H1 (cell line): ENCODE measurements around the gene SKAP1. TPM values are rescaled to one million over a fixed set of nuclear protein-coding genes. Genes with fewer than 3 reads are reported as not detected.
"Not testable (repeated sequence)": the region's sequence is repeated elsewhere in the genome, so short reads cannot be mapped to it uniquely, and the experiment has no call there.

Experiments used
- CTCF ChIA-PET: fragments of 300-600 bp; sonication (Branson Sonifier 250); formaldehyde crosslinking; loops from one replicate; lab custom pipeline; 2021; ENCODE audit not compliant: partially characterized antibody; lab: Charles Lee
- POLR2A ChIA-PET: fragments of 300-600 bp; sonication (Branson Sonifier 250); formaldehyde crosslinking; loops from one replicate; lab custom pipeline; 2021; ENCODE audit warnings: inconsistent platforms; ENCODE audit not compliant: partially characterized antibody; lab: Charles Lee
- DNase-seq, 2 experiments: peaks; one replicate each; pipeline versions ENCODE4 v3.0.0 to v3.0.0-alpha.2; 2010 to 2022; ENCODE audit warnings: low spot score in 2 of 2, low read depth in 1 of 2, mixed read lengths in 1 of 2
- FAIRE-seq: peaks from 2 replicates; lab custom pipeline; 2011; peaks lifted over from hg19 to GRCh38; lab: Jason Lieb, UNC
- H2AFZ ChIP-seq: 2 replicates; pipeline ENCODE4 v1.8.1; 2012; ENCODE audit warnings: low read length, inconsistent platforms
- H2AK5ac ChIP-seq: 2 replicates; pipeline ENCODE4 v1.6.1; 2013; ENCODE audit warnings: low read depth, low read length
- H2BK120ac ChIP-seq: replicated peaks from 2 replicates; pipeline ENCODE3; 2013; ENCODE audit warnings: low read depth, low read length, inconsistent platforms
- H2BK12ac ChIP-seq: 2 replicates; pipeline ENCODE4 v1.6.1; 2013; ENCODE audit warnings: low read depth, low read length
- H2BK15ac ChIP-seq: 2 replicates; pipeline ENCODE4 v1.6.1; 2013; ENCODE audit warnings: low read length
- H2BK20ac ChIP-seq: 2 replicates; pipeline ENCODE4 v1.6.1; 2013; ENCODE audit warnings: low read length
- H2BK5ac ChIP-seq: 2 replicates; pipeline ENCODE4 v1.6.1; 2013; ENCODE audit warnings: low read depth, low read length
- H3K14ac ChIP-seq: 2 replicates; pipeline ENCODE4 v1.6.1; 2013; ENCODE audit warnings: inconsistent platforms; ENCODE audit not compliant: insufficient read length
- H3K18ac ChIP-seq: 2 replicates; pipeline ENCODE4 v1.6.1; 2013; ENCODE audit warnings: low read length; ENCODE audit errors: extremely low read depth
- H3K23ac ChIP-seq: 2 replicates; pipeline ENCODE4 v1.6.1; 2013; ENCODE audit warnings: inconsistent platforms; ENCODE audit not compliant: insufficient read length
- H3K23me2 ChIP-seq: 2 replicates; pipeline ENCODE4 v1.6.1; 2013; ENCODE audit warnings: low read depth, low read length
- H3K27ac ChIP-seq: 2 replicates; pipeline ENCODE4 v1.6.1; 2011; ENCODE audit warnings: low read depth, low read length, inconsistent platforms
- H3K27me3 ChIP-seq, 4 experiments: replicated peaks in 1 of 4; 1 replicate in 1 of 4; 2 replicates in 3 of 4; pipeline versions ENCODE4 v1.6.1 to v1.8.1; 2011 to 2013; ENCODE audit warnings: low read length in 3 of 4, mild to moderate bottlenecking in 3 of 4, inconsistent platforms in 2 of 4, mixed read lengths in 2 of 4, moderate library complexity in 1 of 4; ENCODE audit not compliant: control insufficient read depth in 3 of 4, insufficient read depth in 3 of 4; ENCODE audit errors: extremely low read depth in 1 of 4
- H3K36me3 ChIP-seq, 4 experiments: 2 replicates each; pipeline versions ENCODE4 v1.6.1 to v1.8.1; 2011 to 2013; ENCODE audit warnings: mild to moderate bottlenecking in 4 of 4, low read length in 3 of 4, moderate library complexity in 2 of 4, control low read depth in 1 of 4, inconsistent platforms in 1 of 4; ENCODE audit not compliant: insufficient read depth in 4 of 4, control insufficient read depth in 2 of 4
- H3K4ac ChIP-seq: replicated peaks from 2 replicates; pipeline ENCODE3; 2013; ENCODE audit warnings: low read length, low read depth, mixed read lengths, inconsistent platforms; ENCODE audit not compliant: insufficient read length
- H3K4me1 ChIP-seq, 4 experiments: replicated peaks in 1 of 4; 1 replicate in 1 of 4; 2 replicates in 3 of 4; pipeline versions ENCODE4 v1.6.1 to v1.8.1; 2011 to 2013; ENCODE audit warnings: low read length in 3 of 4, inconsistent platforms in 2 of 4, mixed read lengths in 1 of 4; ENCODE audit not compliant: insufficient read depth in 4 of 4, control insufficient read depth in 3 of 4
- H3K4me2 ChIP-seq, 2 experiments: 2 replicates each; pipeline versions ENCODE4 v1.6.1 to v1.8.1; 2011 to 2013; ENCODE audit warnings: low read depth in 2 of 2, low read length in 2 of 2, control low read depth in 1 of 2, inconsistent platforms in 1 of 2, mild to moderate bottlenecking in 1 of 2; ENCODE audit not compliant: insufficient read depth in 1 of 2
- H3K4me3 ChIP-seq, 4 experiments: fragments of 200-600, 300-600 bp in 1 of 4; sonication (generic), shearing (Covaris generic), sonication (Bioruptor Twin) in 1 of 4; 2 replicates each; pipeline versions ENCODE4 v1.5.1 to v1.8.1; 2011 to 2016; ENCODE audit warnings: low read length in 4 of 4, low read depth in 3 of 4, control low read depth in 2 of 4, inconsistent platforms in 2 of 4, mild to moderate bottlenecking in 2 of 4, mixed read lengths in 1 of 4, moderate library complexity in 1 of 4; ENCODE audit not compliant: insufficient read depth in 2 of 4; ENCODE audit errors: extremely low read depth in 1 of 4
- H3K56ac ChIP-seq: replicated peaks from 2 replicates; pipeline ENCODE3; 2013; ENCODE audit warnings: low read depth, mild to moderate bottlenecking, mixed read lengths, low read length, inconsistent platforms; ENCODE audit not compliant: insufficient read length
- H3K79me1 ChIP-seq: 2 replicates; pipeline ENCODE4 v1.6.1; 2013; ENCODE audit warnings: low read depth, low read length, control low read depth
- H3K79me2 ChIP-seq, 2 experiments: 2 replicates each; pipeline versions ENCODE4 v1.6.1 to v1.8.1; 2012 to 2013; ENCODE audit warnings: low read length in 2 of 2, mild to moderate bottlenecking in 2 of 2, inconsistent platforms in 1 of 2; ENCODE audit not compliant: insufficient read depth in 2 of 2, control insufficient read depth in 1 of 2
- H3K9ac ChIP-seq, 4 experiments: replicated peaks in 1 of 4; 1 replicate in 1 of 4; 2 replicates in 3 of 4; pipeline versions ENCODE4 v1.6.1 to v1.8.1; 2011 to 2013; ENCODE audit warnings: low read depth in 3 of 4, low read length in 3 of 4, control low read depth in 2 of 4, mild to moderate bottlenecking in 2 of 4, moderate library complexity in 2 of 4, inconsistent platforms in 1 of 4; ENCODE audit errors: extremely low read depth in 1 of 4
- H3K9me3 ChIP-seq, 2 experiments: 2 replicates each; pipeline versions ENCODE4 v1.6.1 to v1.8.1; 2012 to 2013; ENCODE audit warnings: mild to moderate bottlenecking in 2 of 2, moderate library complexity in 2 of 2, control low read depth in 1 of 2, inconsistent platforms in 1 of 2, low read depth in 1 of 2, low read length in 1 of 2, mixed read lengths in 1 of 2; ENCODE audit not compliant: insufficient read depth in 2 of 2
- H4K20me1 ChIP-seq, 2 experiments: replicated peaks in 1 of 2; 2 replicates each; pipeline versions ENCODE3 to v1.8.1; 2011 to 2013; ENCODE audit warnings: inconsistent platforms in 2 of 2, low read length in 2 of 2, mild to moderate bottlenecking in 1 of 2; ENCODE audit not compliant: insufficient read depth in 2 of 2, control insufficient read depth in 1 of 2
- H4K5ac ChIP-seq: 2 replicates; pipeline ENCODE4 v1.6.1; 2013; ENCODE audit warnings: low read length, low read depth, mixed read lengths, inconsistent platforms; ENCODE audit not compliant: insufficient read length
- H4K8ac ChIP-seq: 2 replicates; pipeline ENCODE4 v1.8.0; 2013; ENCODE audit warnings: mild to moderate bottlenecking, moderate library complexity, low read length, inconsistent platforms; ENCODE audit not compliant: insufficient read depth; ENCODE audit errors: extremely low read depth
- H4K91ac ChIP-seq: replicated peaks from 2 replicates; pipeline ENCODE3; 2013; ENCODE audit warnings: low read length, mixed read lengths, inconsistent platforms; ENCODE audit not compliant: insufficient read length
- WGBS, 2 experiments: shearing (Covaris generic) in 1 of 2; methylation state at CpG; one replicate each; pipeline versions ENCODE4 v1.1.6 to v1.1.7; 2013 to 2015; ENCODE audit warnings: low lambda C conversion rate in 2 of 2, mixed read lengths in 2 of 2, inconsistent platforms in 1 of 2, low coverage in 1 of 2, missing lambda C conversion rate in 1 of 2; ENCODE audit not compliant: insufficient replicate concordance in 2 of 2, insufficient coverage in 1 of 2, insufficient read length in 1 of 2; ENCODE audit errors: extremely low coverage in 1 of 2, missing lambda C conversion rate in 1 of 2; 5-methylcytosine and 5-hydroxymethylcytosine counted together
- polyA plus RNA-seq, 7 experiments: library from polyadenylated mRNA; depleted of rRNA in 3 of 7; stranded (reverse) in 5 of 7; unstranded in 2 of 7; fragments of >200 nt in 5 of 7; fragments of 200-250 nt in 2 of 7; gene quantifications; 1 replicate in 5 of 7; 2 replicates in 1 of 7; 4 replicates in 1 of 7; pipeline versions ENCODE4 v1.2.1 to v1.2.3, GENCODE V29; 2011 to 2013; ENCODE audit warnings: missing spikeins in 2 of 7, mixed read lengths in 2 of 7
- total RNA-seq: library from RNA; stranded (reverse); fragmentation: NEBNext Ultra II Directional; extraction: Animal tissue kit (Norgen Biotek cat#: 25700); gene quantifications from 2 replicates; pipeline ENCODE4 v1.2.1, GENCODE V29; 2021

Gene SKAP1
- total and polyA plus RNA-seq, 2 of the 8 experiments (the other 6 are each of a cell fraction or from before 2014, with no cell fraction given), result not detected

GRCh38 chr17:48250059-48250458 lies 180.0 kb downstream of the SKAP1 start:
- H4K20me1 ChIP-seq, H3K9ac ChIP-seq, DNase-seq, POLR2A ChIA-PET, H4K91ac ChIP-seq, H3K4me2 ChIP-seq, H3K27me3 ChIP-seq, H2AFZ ChIP-seq, H3K56ac ChIP-seq, H2BK12ac ChIP-seq, H3K79me1 ChIP-seq, H2BK120ac ChIP-seq, H3K14ac ChIP-seq, H2AK5ac ChIP-seq, H3K4me1 ChIP-seq, H3K79me2 ChIP-seq, H4K5ac ChIP-seq, H3K9me3 ChIP-seq, H2BK5ac ChIP-seq, H2BK15ac ChIP-seq, H3K23me2 ChIP-seq, H3K4ac ChIP-seq, H3K23ac ChIP-seq, H3K18ac ChIP-seq, H3K27ac ChIP-seq, FAIRE-seq, H4K8ac ChIP-seq, H3K4me3 ChIP-seq, H3K36me3 ChIP-seq, H2BK20ac ChIP-seq: not testable (repeated sequence)
- CTCF ChIA-PET, result interaction anchor here (0.7 to 2.0 kb wide), 6 partner anchors 9 to 68 kb away, joined by 3 to 9 read pairs (median 5); no protein-coding TSS in a partner anchor
- 100% methylated on average over 3 of the region's 5 CpGs; no CpG with 5 or more reads in 1 of the 2 experiments for WGBS, 2 experiments
